SHP77 (cell line): ENCODE measurements around the gene CLCN5.

Source experiments
- DNase-seq, 2 experiments: peaks; one replicate each; lab custom pipeline; 2025; lab: John Stamatoyannopoulos, UW

The CLCN5 gene

DNA sequence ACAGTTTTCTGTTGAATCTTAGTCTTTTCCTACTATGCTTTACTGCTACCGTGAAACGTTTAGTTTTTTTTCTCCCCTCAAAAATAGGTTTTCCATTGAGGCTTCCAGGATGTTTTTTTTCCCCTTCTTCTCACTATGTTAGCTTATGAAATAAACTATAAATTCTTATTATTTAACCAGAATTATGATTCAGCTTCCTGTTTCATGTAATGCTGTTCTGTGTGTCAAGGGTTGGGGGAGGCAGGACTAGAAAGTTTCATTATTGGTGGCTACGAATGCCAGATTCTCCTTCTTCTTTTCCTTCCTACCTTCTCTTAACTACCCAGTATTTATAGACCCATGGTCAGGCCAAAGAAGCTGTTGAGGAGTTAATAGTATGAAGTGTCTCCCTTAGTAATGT lies 11.8 kb downstream of the CLCN5 start:
- DNase-seq, result no peak

DNA sequence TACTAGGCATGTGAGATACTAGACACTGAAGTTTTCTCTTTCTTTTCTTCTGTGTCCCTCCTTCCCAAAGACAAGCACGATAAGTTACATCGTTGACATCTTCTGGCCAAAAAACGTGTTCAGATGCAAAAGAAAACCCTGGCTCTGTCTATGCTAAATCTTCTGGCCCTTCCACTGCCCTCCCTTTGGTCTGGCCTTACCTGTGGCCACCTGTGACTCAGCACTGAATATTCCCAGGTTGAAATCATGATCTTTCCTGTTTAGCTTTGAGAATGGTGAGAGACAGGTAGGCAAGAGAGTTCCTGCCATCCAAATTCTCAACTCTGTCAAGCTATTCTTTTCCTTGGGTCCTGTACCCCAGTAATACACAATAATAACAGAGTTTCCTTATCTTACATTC lies 12.3 kb downstream of the CLCN5 start:
- no peak for DNase-seq

DNA sequence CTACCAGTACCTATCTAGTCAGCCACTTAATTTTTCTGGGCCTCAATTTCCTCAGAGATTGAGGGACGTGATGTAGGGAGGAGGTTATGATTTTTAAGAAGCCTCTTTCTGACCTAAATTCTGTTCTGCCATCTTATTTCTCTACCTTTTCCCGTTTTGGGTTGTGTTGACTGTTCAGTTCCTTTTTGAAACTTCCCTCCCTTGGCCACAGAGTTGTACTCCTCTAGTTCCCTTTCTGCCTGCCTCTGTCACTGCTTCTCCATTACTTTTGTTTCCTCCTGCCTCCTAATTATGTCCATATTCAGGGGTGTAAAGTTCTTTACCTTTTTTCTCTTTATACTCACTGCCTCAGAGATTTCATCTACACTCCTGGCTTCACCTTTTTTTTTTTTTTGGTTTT lies 25.4 kb downstream of the CLCN5 start:
- no peak for DNase-seq

DNA sequence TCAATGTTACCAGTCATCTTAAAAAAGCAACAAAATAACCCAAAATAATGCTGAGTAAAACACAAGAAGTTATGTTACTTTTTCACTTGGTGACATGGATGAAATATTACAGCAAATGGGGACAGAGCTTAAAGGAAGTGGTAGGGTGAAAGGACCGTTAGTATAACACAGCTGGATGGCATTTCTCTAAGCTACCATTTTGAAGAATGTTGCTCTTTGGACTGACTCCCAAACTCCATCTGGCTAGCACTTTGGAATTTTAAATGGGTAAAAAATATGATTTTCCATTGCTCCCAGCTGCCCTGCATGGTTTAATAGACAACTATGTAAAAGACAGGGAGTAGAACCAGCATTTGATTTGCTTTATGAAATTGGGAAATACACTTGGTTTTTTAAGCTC lies 27.6 kb downstream of the CLCN5 start:
- DNase-seq, result no peak

DNA sequence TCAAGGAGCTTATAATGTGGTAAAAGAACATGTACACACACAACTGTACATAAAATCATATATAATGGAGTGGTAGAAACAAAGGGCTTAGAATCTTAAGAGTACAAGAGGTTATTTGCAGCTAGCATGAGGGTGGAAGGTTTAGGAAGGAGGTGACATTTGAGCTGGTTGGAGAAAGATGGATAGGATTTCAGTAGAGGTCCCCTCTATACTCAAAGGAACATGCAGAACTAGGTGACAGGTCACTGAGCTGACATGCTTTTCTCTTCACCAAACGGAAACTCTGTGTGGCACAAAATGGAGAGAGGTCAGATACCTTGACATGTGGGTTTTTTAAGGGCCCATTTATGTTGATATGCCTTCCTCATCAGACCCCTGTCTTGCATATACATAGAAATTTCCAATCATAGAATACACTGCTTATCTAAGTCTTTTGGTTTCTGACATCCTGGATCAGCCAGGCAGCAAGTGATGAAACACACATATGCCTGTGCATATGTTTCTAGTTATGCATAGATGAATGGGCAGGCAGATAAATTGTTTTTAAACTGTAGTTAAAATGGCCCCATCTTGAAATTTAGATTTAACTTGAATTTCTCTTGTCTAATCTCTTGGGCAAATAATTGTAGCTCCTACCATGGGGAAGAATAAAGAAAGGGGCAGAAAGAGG lies 29.3 kb downstream of the CLCN5 start:
- DNase-seq, result no peak

DNA sequence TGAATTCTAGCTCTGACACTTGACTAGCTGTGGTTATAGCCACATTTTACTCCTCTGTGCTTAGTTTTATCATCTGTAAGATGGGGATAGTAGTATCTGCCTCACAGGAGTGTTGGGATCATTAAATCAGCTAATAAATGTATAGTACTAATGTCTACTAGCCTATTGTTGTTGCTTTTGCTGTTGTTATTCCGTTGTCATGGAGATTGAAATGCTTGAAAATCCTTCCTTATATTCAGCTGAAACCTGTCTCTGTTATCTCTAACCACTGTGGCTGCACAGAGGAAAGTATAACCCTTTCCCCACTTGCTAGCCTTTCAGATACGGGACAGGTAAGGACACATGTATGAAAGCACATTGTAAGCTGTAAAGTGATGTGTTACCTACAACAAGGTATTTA lies 33.9 kb downstream of the CLCN5 start:
- no peak for DNase-seq

DNA sequence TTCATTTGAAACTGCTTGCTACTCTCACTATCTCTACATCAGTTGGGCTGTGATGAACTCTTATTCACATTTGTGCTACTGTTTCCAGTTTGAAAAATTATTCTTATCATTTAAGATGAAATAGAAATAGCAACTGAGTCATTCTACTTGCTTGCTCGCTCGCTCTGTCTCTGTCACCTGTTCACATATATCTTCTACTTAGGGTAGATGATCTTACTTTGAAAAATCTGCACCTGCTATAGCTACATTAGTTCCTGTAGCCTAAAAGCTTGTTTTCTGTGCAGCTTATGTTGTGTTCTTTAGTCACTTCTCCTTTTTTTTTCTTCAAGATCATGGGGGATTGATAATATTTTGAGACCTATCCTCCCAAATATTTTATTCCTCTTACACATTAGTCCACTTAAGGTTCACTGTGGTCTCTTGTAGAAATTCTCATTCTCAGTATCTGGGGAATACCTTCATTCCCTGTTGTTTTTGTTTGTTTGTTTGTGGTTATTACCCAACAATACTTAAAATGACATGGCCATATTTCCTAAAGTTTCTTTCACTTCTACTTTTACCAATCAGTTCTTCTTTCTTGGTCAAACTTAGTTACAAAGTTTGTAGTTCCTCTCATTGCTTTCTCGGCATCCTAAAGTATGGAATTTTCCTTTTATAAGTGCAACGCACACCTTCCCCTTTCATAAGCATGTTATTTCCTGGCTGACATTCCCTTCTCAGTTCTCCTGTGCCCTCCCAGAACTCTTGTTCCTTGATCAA lies 36.5 kb downstream of the CLCN5 start:
- DNase-seq, result no peak

DNA sequence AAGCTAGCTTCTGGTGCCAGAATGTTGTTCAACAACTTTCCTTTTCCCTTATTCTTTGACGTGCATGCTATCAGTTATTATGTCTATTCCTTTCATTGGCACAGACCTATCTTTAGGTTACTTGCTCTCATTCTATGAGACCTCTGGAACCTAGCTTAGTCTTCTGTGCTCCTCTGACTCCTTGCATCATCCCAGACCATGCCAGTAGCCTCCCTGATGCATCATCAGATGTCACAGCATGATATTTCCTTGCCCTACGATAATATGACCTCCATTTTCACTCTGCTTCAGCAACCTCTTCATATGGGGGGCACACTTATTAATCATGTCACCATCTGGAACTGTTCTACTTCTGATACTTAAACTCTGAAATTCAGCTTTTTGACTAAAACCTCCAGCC lies 37.2 kb downstream of the CLCN5 start:
- DNase-seq, result no peak

DNA sequence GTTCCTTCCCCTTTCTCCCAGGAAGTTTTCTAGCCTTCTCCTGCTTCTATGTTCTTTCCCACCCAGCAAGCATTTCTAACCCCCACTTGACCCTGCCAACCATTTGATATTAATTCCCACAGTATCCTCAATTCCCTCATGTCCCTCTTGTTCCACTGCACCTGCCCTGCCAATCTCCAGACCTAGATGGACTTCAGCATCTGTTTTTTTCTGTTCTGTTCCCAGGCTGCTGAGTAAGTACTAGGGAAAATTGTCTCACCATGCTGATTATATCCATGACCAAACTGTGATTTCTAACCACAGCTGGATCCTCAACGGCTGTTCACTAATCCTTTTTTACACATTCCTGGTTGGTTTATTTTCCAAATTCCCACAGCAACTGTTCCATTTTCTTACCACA lies 37.7 kb downstream of the CLCN5 start:
- DNase-seq, result no peak

DNA sequence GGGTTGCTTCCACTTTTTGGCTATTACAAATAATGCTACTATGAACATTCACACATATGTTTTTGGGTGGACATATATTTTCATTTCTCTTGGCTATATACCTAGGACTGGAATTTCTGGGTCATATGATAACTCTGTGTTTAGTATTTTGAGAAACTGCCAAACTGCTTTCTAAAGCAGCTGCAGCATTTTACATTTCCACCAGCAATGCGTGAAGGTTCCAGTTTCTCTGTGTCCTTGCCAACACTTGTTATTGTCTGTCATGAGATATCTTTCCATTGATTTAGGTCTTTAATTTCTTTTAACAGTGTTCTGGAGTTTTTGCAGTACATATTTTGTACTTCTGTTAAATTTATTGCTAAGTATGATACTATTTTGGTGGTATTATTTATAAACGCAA lies 48.3 kb downstream of the CLCN5 start:
- DNase-seq, result no peak

DNA sequence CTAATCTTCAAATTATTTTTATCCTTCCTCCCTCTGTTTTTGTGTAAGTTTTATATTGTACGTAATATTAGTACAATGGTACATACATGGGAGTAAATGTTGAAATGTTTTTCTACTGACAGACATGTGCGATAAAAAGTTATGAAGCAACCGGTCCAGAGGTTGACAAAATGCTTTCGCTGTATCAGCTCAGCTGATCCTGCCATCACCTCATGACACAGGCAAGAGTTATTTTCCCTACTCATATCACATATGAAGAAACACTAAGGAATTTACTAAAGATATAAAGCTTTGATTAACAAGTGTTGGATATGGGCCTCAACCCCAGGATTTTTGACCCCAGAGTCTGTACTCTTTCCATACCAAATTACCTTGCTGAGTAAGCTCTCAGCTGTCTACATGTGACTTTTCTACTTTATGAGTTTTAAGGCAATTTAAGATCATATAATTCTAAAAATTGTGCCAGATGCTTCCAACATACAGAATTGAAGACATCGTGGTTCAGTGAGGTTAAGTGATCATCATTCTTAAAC lies 50.0 kb downstream of the CLCN5 start:
- DNase-seq, result no peak

DNA sequence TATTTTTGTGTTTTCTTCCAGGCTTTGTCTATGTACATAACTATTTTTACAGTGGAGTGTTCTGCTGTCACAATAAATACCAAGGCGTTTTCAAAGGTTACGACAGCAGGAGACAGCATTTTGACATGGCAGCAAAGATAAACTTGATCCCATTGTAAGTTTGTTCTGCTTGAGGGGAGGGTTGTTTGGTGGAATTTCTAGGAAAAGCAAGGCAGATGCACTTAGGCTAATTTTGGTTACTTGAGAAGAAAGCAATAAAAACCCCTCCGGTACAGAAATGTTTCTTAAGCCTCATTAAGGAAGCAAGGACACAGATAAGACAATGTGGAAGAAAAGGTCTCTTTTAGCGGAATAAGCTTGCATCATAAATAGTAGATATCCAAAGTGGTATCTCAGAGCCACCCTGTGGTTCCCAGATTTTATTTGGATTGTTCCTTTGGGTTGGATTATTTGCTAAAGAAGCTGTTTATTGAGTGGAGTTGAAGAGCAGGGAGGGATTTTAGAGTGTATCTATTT lies 54.3 kb downstream of the CLCN5 start:
- no peak for DNase-seq

DNA sequence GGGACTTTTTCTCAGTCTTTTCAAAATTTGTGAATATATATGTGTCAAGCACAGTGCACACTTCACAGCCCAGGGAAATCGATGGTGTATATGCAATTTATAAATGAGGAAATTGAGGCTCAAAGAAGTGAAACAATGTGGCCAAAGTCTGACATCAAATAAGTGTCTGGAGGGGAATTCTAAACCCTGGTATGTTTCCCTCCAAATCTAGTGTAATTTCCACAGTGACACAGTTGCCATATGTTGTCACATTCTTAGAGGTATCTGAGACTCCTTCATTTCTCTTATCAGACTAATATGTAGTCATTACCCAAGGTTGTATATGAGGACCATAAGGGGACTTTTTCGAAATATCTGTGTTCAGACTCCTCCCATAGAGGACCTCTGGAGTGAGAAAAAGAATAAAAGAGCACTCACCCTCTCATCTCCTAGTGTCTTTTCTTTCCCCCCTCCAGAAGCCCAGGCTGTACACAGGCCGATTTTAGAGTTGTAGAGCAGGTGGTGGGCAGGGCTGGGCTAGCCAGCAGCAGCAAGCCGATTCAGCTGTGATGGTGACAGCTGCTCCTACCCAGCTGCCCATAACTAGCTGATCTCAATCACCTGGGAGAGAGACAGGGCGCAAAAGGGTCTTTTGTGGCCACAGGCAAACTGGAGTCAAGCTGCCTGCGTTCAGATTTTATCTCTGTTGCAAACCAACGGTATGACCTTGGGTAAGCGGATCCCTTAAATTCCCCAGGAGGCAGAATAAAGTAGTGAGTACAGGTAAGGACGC lies 55.1 kb downstream of the CLCN5 start:
- peak; percentile 27 to 59 for DNase-seq

DNA sequence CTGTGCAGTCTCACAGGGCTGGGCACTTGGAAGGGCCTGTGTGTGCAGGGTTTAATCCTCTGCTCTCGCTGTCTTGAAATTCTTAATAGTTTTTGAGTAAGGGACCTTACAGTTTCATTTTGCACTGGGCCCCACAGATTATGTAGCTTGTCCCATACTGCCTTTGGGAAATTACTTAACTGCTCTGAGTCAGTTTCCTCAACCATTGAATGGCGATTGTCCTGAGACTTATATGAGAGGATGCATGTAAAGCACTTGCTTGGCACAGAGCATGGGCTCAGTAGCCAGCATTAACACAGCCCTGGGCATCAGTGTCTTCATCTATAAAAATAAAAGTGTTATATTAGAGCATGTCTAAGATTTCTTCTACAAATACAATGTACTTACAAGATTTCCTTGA lies 55.8 kb downstream of the CLCN5 start:
- DNase-seq, result no peak

DNA sequence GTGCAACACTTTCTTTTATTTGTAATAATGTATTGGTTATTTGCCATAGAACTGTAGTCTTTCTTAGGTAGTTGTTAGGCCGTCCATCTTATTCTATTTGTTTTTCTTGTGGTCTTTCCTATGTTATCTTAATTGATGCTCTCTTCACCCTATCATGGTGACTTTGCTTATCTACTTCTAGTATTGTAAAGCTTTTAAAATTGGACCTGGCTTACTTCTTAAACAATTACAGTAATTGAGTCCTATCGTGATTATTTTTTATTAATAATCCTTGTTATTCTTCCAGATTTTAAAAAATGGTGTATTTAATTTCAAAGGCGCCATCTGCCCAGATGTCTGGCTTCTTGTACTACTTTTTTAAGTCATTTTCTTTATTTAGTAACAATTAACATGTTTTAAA lies 63.7 kb downstream of the CLCN5 start:
- no peak for DNase-seq

DNA sequence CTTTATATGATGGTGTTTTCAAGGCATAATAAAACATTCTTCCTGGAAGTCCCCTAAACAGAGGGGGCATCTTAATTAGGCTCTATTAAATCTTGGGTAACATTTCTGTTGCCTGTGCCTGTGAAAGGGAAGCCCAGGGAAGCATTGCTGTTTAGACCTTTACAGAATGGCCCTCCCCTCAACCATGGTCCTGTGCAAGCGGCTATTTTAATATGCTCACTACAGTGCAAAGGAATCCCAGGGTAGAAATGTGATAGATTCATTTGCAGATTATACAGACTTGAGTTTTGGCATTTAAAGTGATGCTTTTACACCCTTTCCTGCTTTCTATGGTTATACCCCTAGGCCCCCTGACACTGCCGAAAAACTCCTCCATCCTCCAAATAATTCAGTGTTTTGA lies 65.3 kb downstream of the CLCN5 start:
- DNase-seq, result no peak

DNA sequence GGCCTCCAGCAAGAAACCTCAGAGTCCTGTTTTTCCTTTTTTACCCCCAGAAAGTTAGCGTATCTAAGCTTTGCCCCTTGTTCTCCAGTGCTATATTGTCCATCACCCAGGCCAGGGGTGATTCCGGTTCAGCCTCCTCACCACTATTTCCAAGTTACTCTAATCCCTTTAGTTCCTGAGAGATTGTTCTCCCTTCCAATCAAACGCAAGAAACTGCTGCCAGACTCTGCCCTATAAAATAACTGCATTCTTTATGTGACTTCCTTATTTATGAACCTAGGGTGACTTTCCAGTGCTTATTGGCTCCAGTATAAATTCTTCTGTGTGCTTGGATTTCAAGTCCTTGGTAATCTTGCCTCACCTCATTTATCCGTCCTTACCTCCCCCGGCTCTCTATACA lies 65.7 kb downstream of the CLCN5 start:
- DNase-seq, result no peak

DNA sequence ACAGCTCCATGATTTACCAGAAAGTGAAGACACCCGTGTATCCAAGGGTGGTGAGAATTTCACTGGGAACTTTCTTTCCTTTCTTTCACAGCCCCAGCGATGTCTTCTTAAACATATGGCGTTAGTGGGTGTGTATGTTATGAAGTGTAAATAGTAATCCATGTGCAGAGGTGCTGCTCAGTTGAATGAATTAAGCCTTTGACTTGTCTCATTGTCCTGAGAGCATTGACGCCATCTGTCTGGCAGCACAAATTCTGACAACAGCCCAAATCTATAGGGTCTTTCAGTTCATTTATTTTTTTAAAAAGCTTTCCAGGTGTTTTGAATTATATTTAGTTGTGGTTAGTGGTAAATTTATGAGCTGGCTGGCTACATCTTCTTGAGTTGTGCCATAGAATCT lies 69.4 kb downstream of the CLCN5 start:
- no peak for DNase-seq

DNA sequence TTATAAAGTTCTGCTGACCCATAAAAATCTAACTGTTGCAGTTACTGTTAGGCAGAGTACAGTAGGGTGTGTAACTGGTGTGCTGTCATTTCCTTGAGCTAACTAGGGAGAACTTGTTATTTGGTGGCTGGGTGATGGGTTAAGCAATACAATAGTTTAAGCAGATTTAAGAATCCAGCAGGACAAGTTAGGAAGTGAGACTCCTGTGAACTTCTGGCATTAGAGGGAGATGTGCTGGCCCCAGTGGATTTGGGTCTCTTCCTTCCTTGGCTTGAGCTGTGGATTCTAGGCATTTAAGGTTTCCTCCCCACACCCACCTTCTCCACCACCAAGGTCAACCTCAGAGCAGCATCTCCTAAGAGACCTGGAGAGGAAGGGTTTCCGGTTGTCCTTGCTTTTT lies 70.5 kb downstream of the CLCN5 start:
- DNase-seq, result no peak

DNA sequence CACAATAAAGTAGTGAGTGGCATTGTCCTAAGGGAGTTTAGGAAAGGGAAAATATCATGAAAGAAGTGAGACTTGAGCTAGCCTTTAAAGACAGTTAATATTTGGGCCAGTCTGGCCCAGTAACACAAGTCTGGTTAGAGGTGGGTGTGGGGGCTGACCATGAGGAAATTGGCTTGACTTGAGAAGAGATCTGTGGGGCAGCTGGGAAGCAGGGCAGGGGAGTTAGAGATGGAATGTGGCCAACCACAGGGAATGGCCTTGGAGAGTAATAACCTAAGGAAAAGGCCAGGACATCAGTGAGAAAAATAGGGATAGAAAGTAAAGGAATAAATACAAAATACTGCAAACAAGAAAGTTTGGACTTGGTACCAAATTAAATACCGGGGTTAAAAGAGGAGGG lies 71.3 kb downstream of the CLCN5 start:
- DNase-seq, result no peak

DNA sequence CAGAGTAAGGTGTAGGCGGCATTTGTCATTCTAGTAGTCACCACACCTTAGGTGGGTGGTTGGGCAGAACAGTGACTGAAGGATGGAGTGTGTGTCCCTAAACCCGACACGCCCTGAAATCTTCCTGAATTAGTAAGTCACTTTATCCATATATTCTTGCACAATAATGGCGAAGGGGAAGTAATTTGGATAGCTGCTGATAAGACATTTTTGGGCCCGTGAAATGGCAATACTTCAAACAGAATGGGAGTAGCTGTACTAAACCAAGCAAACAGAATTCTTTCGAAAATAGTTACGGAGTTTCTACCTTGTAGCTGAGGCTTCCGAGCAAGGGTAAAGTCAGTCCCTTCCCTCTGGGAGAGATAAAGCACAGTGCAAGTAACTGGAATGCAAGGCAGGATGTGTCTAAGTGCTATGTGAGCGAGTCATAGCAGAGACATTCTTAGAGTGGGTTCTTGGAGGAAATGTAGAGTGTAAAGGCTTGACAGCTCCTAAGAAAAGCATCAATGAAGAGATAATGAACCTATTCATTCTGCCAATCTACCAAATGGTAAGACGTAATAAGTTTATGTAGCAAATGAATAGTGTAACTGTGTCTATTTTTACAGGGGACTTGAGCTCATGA lies 72.8 kb downstream of the CLCN5 start:
- no peak for DNase-seq

DNA sequence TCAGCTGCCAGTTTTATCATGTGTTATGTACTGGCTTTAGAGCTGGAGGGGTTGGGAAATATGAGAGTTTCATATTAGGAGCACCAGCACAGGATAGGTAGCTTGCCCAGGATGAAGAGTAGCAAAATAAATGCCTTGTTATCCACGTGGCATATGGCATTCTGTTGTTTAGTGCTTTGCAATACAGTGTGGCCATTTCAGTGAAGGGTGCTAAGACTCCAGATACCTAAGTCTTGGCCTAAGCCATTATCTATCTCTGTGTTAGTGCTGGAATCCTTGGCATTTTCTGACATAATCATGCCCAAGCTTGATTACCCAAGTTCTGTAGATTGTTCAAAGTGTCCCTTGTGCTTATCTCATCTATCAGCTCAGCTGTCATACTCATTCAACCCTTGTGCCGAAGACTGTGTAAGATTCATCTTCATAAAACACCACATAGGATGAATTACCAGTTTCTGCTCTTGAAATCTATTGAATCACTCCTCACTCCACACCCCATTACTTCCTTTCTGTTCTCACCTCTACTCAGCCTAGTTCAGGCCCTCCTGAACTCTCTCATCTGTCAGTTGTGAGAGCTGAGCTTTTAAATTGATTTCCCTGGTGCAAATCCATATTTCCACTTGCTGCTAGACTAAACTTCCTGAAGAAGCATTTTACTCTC lies 73.5 kb downstream of the CLCN5 start:
- no peak for DNase-seq
